ENCODE measurements around the gene JADE2.
A peak's percentile ranks its signal among the peaks of the same experiment; 100 is the strongest.

The JADE2 gene

DNA sequence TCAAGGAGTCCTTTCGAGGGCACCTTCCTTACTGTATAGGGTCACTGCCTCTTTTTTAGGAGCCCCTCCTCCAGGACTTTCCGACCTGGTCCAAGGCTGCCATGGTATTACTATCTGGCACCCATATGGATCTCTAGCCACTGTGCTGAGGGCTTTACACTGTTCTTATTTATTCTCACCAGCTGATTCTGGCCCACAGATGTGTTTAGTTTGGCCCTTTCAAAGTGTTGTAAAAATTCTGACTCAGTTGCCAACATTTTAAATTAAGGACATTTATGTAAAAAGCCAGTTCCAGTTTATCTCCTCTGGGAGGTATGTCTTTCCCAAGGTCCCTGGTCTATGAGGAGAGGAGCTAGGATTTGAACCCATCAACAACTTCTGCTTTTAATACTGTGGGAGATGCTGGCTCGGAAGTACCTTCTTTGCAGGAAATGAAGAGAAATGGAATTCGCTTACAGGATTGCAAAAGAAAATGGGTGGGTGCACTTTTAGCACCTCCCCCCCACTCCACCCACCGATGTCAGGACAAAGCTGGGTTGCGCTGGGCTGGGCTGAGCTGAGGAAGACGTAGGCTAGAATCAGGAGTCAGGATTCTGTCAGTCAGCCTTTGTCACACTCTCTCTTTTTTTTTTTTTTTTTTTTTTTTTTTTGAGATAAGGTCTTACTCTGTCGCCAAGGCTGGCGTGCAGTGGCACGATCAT, 7.8 kb downstream of the JADE2 start:
- no peak for TF ChIP-seq ZNF274 (IDR thresholded peaks at IDR 0.05; ENCODE audit: low read depth, low read length)
- no peak overlapping the region for H3K4me3 ChIP-seq (ENCODE audit: low read length)

DNA sequence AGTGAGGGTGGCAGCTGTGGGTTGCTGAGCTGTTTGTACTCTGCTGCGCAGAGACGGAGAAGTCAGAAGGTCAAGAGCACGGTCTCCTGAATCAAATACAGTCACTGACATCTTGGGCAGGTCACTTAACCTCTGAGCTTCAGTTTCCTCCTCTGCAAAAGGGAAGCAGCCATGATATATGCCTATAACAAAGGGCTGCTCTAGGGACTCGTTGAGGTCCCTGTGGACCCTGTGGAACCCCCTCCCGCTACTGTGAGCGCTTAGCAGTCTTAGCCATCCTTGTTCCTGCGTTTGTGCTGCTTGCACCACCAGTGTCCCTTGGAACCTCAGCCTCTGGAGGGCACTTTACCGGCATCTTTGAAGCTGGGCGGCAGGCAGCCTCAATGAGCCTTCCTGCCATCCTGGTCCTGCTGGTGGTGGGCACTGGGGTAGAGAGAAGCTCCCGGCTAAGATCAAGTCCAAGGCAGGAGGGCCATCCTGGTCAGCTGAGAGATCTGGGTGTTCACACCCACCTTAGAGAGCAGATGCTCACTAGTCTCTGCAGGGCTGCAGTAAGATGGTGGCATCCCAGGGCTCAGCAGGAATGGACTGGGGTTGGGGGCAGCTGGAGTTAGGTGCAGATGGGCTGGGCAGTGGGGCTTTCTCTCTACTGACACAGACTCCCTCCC, 8.7 kb downstream of the JADE2 start:
- TF ChIP-seq ZNF274 (IDR thresholded peaks at IDR 0.05; ENCODE audit: low read depth, low read length), result no peak
- no peak overlapping the region for H3K4me3 ChIP-seq (ENCODE audit: low read length)

DNA sequence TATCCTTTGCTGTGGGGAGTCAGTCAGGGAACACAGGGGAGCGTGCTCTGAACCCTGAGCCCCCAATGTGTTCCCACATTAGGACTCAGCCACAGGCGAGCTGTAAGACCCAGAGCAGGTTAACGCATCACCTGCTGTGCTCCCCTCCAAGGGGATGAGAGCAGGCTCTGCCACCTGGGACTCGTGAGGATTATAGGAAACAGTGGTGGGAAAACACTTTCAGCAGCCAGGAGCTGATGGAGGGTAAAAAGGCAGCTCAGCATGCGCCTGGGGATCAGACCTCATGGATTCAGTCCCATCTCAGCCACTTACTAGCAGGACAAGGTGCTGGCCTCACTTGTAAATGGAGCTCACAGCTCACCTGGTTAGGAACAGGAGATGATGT, 9.2 kb downstream of the JADE2 start:
- TF ChIP-seq ZNF274 (IDR thresholded peaks at IDR 0.05; ENCODE audit: low read depth, low read length), result no peak

DNA sequence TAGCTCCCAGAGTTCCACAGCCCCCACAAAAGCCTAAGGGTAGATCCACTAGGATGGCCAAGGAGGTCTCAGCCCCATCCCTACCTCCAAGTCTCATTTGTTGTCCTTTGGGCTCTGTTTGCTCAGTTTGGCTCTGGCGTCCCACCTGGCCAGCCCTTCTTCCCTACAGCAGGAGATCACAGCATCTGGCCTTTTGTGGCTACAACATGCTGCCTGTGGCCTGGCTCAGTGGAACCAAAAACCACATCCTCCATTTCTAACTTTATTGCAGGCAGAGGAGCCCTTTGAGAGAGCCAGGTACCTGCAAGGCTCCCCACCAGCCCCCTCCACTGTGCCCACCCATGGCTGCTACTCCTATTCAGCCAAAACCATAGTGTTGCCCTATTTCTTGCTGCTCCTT, 11.4 kb downstream of the JADE2 start:
- no peak overlapping the region for H3K4me3 ChIP-seq (ENCODE audit: low read length)
- no peak for TF ChIP-seq ZNF274 (IDR thresholded peaks at IDR 0.05; ENCODE audit: low read depth, low read length)

More for the DNA sequence above, 9.2 kb downstream of the JADE2 start:
- no peak overlapping the region for H3K4me3 ChIP-seq (ENCODE audit: low read length)

DNA sequence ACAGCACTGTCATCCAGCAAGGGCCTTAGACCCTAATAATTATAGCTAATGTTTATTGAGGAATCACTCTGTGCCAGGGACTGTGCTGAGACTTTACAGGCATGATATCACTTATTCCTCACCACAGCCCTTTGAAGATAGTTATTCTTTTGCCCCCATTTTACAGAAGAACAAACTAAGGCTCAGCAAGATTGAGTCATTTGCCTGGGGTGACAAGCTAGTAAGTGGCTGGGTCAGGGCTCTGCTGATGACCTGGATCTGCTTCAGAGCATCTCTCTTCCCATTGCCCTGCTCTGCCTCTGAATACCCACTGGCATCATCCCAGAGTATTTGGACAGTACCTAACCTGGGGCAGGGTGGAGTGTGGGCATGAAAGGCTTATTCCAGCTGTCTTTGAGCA, 11.8 kb downstream of the JADE2 start:
- no peak for TF ChIP-seq ZNF274 (IDR thresholded peaks at IDR 0.05; ENCODE audit: low read depth, low read length)
- no peak overlapping the region for H3K4me3 ChIP-seq (ENCODE audit: low read length)

DNA sequence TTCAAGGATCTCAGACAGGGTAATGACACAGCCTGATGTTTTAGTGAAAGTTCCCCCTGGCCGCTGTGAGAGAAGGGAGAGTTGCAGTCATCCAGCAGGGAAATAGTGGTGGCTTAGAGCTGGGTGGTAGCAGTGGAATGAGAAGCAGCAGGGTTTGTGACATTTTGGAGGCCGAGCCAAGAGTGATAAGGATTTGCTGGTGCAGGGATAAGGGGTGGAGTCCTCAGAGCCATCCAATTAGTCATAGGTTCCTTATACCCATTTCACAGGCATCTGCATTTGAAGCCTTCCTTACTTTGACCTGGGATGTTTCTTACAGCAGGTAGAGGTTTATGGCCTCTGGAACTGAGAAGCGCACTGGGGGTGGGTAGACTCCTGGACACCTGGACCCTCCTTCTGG, 12.8 kb downstream of the JADE2 start:
- no peak overlapping the region for H3K4me3 ChIP-seq (ENCODE audit: low read length)
- TF ChIP-seq ZNF274 (IDR thresholded peaks at IDR 0.05; ENCODE audit: low read depth, low read length), result no peak

DNA sequence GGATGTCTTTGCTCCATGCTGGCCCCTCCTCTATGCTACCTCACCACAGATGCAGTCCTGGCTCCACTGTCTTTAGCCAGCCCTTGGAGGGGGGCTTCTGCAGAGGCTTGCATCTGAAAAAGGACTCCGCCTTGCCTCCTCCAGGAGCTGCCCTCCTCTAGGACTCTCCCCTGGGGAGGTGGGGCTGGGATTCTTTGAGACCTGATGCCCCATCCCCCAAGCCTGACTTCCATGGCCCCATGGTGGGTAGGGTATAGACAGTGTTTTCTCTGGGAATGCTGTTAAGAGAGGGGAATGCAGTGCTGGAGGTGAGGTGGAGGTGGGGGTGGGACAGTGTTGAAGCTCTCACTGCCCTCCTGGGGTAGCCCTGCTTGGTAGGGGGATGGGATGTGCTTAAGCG, 14.3 kb downstream of the JADE2 start:
- no peak for TF ChIP-seq ZNF274 (IDR thresholded peaks at IDR 0.05; ENCODE audit: low read depth, low read length)
- H3K4me3 ChIP-seq (ENCODE audit: low read length), result no peak overlapping the region

DNA sequence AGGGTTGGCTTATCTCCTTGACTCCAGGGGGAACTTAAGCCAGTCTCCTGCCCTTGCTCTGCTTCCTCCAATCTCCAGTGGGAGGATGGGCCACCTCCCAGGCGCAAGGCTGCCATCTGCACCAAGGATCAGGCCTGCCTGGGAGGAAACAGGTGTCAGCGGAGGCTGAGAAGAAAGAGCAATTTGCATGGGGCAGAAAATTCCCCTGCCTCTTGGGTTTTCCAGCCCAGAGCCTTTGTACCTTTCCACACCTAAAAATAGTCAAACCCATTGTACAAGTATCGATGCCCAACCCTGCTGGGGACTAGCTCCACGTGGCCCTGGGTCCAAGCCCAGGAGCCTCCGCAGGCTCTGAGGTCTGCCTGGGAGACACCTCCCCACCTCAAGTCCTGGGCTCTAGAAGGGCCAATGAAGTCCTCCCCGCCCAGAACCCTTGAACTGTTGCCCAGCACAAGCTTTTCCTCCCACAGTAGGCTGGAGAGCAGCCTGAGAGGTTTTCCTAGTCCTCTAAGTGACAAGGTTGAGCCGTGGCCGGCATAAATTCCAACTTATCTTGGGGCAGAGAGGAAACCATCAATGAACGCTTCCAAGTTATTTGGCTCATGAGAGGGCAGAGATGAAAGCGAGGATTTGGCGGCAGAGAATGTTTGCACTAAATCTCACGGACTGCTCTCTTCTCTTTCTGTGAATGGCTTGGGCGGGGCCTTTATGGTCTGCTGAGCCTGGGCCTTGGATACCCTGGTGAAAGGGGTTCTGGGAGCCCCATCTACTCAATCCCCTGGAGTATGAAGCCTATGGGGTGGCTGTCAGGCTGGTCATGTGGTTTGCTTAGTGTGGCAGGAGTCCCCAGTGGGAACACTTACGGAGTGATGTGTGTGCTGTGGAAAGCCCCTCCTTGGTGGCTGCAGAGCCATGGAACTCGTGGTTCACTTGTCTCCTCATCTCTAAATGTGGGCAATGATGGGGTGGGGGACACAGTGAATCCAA, 15.6 kb downstream of the JADE2 start:
- no peak overlapping the region; the same call in 1 of the 2 replicates for H3K4me3 ChIP-seq (ENCODE audit: low read length)
- TF ChIP-seq ZNF274 (IDR thresholded peaks at IDR 0.05; ENCODE audit: low read depth, low read length), result no peak

DNA sequence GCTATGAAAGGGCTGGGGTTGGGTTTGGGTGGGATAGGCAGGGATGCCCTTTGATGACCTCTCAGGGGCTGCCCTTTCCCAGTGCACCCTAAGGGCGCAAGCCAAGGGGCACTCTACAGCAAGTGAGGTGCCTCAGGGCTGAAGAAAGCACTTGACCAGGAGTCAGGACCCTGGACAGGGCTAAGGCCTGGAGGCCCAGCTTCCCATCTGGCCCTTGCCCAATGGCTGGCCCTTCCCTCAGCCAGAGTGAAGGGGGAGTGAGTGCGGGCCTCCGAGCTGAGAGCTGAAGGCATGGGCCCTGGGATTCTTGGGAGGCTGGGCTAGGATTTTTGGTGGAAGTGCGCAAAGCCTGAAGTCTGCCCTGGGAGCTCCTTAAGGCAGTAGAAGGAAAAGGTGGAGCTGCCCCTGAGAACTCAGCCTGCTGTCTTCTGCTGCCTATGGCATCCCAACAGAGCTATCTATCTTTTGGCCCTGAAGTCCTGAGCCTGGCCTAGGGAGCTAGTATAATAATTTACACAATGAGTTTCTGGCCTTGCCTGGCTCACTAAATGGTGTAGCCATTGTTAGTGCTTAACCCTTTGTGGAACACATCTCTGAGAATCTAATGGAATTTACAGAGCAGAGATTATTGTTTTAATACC, 16.4 kb downstream of the JADE2 start:
- TF ChIP-seq ZNF274 (IDR thresholded peaks at IDR 0.05; ENCODE audit: low read depth, low read length), result no peak
- no peak overlapping the region for H3K4me3 ChIP-seq (ENCODE audit: low read length)

DNA sequence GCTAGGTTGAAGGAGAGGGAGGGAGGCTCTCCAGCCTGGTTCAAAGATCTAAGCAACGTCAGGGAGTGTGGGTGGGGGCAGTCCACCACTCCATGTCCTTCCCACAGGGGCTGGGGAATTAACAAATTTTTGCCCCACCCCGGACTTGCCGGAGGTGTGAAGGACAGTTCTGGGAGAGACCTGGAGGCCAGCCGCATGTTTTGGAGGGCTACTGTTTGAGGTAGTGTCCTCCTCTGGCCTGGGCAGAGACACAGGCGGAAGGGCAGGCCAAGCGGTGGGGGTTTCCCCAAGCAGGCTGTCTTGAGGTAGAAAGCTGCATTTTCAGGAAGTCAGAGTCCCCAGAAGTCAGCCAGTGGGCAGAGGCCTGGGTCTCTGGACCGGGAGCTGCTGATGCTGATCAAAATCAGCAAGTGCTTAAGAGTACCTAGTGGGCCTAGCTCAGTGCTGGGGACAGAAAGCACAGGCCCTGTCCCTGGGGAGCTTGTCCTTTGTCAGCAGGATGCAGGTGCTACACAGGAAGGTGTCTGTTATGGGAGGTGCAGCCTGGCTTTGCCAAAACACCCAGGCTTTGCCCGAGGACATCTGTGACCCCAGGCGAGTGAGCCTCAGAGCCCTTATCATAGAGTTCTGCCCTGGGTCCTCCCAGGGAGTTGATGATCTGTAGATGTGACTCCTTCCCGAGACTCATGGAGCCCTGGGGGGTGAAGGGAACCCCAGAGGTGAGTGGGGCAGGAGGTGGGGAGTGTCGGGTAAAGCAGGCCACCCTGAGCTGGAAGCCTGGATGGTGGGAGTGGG, 18.5 kb downstream of the JADE2 start:
- peak overlapping the region; percentile 45; the same call in 1 of the 2 replicates for H3K4me3 ChIP-seq (ENCODE audit: low read length)
- TF ChIP-seq ZNF274 (IDR thresholded peaks at IDR 0.05; ENCODE audit: low read depth, low read length), result no peak

DNA sequence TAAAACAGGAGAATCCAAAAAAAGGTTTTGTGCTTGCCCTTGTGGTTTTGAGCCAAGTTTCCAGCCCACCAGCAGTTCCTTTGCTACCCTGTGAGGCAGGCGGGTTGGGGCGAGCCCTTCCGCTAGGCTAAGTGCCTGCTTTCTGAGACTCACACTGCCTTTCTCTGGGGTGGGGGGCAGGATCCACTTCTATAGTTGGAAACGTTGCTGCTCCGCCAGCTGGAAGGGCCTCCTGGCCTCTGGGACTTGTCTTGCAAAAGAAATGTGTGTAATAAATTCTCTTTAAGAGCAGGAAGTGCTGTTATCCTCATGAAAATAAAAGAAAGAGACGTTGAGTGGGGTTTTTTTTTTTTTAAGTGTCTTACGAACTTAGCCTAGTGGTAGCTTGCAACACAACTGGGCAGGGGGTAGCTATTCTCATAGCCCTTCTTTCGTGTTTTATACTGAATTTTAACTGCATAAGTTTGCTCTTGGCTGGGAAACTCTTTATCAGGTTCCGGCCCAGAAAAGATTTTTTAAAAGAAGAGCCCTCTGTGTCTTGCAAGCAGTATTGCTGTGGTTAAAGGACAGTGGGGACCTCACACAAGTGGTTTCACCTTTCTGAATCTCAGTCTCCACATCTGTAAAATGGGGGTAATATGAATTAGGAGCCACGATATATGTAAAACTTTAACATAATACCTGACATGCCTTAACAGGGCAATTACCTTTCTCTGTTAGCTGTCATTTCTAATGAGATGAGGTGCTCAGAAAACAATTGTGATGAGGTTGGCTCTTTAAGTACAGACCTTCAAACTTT, 19.8 kb downstream of the JADE2 start:
- peak overlapping the region; percentile 45; the same call in 1 of the 2 replicates for H3K4me3 ChIP-seq (ENCODE audit: low read length)
- TF ChIP-seq ZNF274 (IDR thresholded peaks at IDR 0.05; ENCODE audit: low read depth, low read length), result no peak

DNA sequence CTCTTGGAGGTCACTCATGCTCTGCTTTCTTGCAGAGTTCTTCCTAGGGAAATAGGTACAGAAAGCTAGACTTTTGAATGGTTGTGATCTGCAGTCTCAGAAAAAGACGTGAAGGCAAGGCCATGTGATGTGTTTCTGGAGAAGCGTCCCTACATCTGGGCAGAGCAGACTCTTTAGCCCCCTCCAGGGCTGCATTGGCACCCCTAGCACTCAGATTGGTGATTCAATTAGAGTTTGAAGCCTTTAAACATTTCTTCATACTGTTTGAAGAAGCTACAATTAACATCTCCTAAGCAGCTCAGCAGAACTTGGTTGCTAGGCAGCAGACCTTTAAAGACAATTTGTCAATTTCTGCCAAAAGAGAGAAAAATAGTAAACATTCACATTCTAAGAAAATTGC, 21.6 kb downstream of the JADE2 start:
- TF ChIP-seq ZNF274 (IDR thresholded peaks at IDR 0.05; ENCODE audit: low read depth, low read length), result no peak
- no peak overlapping the region for H3K4me3 ChIP-seq (ENCODE audit: low read length)
